HG03575 (cell line): ENCODE data around the gene RTN4R.

ENCODE experiments used
- ATAC-seq: cut with Tn5 transposase; IDR thresholded peaks from one replicate; pipeline ENCODE4 v1.9.1; 2021; ENCODE audit not compliant: unreplicated experiment, insufficient number of reproducible peaks, low FRiP score; ENCODE audit errors: extremely low read depth

Gene RTN4R

GRCh38 chr22:20235389-20235991 is 32.6 kb downstream of the RTN4R start:
- ATAC-seq, result no peak

- ATAC-seq, result no peak
These were observed 33.2 kb downstream of the RTN4R start for GRCh38 chr22:20234760-20235388.

GRCh38 chr22:20234314-20234682 is 33.8 kb downstream of the RTN4R start:
- ATAC-seq, result no peak

- no peak for ATAC-seq
These were observed 34.5 kb downstream of the RTN4R start for GRCh38 chr22:20233351-20234313.

GRCh38 chr22:20232781-20233180 is 35.3 kb downstream of the RTN4R start:
- no peak for ATAC-seq

GRCh38 chr22:20232237-20232598 is 35.9 kb downstream of the RTN4R start:
- ATAC-seq, result no peak

- ATAC-seq, result no peak
These were observed 36.4 kb downstream of the RTN4R start for GRCh38 chr22:20231514-20232236.

- no peak for ATAC-seq
These were observed 37.2 kb downstream of the RTN4R start for GRCh38 chr22:20230777-20231420.

GRCh38 chr22:20229916-20230775 is 38.0 kb downstream of the RTN4R start:
- ATAC-seq, result no peak

GRCh38 chr22:20228939-20229272 is 39.2 kb downstream of the RTN4R start:
- ATAC-seq, result no peak

- no peak for ATAC-seq
These were observed 39.8 kb downstream of the RTN4R start for GRCh38 chr22:20228055-20228938.

- no peak for ATAC-seq
These were observed 40.8 kb downstream of the RTN4R start for GRCh38 chr22:20227363-20227762.

GRCh38 chr22:20226760-20227350 is 41.3 kb downstream of the RTN4R start:
- ATAC-seq, result no peak

GRCh38 chr22:20226077-20226716 is 41.9 kb downstream of the RTN4R start:
- no peak for ATAC-seq

- ATAC-seq, result no peak
These were observed 42.5 kb downstream of the RTN4R start for GRCh38 chr22:20225693-20225966.

- no peak for ATAC-seq
These were observed 43.0 kb downstream of the RTN4R start for GRCh38 chr22:20224917-20225692.
